ENCODE results near the gene ATP5MC2.
"Not testable (repeated sequence)": the region's sequence is repeated elsewhere in the genome, so short reads cannot be mapped to it uniquely, and the experiment has no call there.

Gene ATP5MC2

GRCh38 chr12:53694756-53695151 is 18.9 kb upstream of the ATP5MC2 start:
- DNase-seq (ENCODE audit: low read depth in 2 of 2): no peak

DNA sequence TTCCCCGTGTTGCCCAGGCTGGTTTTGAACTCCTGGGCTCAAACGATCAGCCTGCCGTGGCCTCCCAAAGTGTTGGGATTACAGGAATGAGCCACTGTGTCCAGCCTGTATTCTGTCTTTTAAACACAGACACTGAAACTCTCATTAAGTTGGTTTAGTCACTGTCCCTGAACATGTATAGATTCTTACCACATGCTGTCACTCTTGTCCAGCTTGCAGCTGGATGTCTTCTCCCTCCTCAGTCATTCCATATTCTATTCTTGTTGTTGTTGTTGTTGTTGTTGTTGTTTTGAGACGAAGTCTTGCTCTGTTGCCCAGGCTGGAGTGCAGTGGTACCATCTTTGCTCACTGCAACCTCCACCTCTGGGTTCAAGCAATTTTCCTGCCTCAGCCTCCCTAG is 12.3 kb upstream of the ATP5MC2 start:
- no peak for DNase-seq (ENCODE audit: low read depth in 2 of 2)

GRCh38 chr12:53686436-53686835 is 10.6 kb upstream of the ATP5MC2 start:
- DNase-seq (ENCODE audit: low read depth in 2 of 2): no peak

DNA sequence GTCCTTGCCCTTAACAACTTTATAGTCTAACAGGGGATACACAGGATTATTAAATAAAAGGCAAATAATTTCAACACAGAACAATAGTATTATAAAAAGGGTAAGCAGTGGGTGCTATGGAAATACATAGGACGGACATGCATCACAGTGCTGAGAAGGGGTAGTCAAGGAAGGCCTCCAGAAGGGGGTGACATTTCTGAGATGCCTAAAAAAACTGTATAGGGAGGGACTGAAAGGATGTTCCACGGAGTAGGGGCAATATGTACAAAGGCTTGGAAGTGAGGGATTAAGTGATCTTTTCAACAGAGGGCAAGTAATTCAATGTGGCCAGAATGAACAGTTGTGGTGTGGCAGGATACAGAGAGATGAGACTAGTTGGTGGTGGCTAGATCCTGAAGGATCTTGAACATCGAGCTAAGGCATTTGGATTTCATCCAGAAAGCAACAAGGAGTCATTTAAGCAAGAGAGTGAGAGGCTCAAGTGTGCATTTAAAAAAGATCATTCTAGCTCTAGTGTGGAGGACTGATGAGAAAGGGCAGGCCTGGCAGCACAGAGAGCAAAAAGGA is 8.9 kb upstream of the ATP5MC2 start:
- no peak for DNase-seq (ENCODE audit: low read depth in 2 of 2)

GRCh38 chr12:53683983-53684382 is 8.1 kb upstream of the ATP5MC2 start:
- DNase-seq (ENCODE audit: low read depth in 2 of 2): no peak

- no peak for DNase-seq (ENCODE audit: low read depth in 2 of 2)
These were observed 7.6 kb upstream of the ATP5MC2 start for GRCh38 chr12:53683494-53683893.

DNA sequence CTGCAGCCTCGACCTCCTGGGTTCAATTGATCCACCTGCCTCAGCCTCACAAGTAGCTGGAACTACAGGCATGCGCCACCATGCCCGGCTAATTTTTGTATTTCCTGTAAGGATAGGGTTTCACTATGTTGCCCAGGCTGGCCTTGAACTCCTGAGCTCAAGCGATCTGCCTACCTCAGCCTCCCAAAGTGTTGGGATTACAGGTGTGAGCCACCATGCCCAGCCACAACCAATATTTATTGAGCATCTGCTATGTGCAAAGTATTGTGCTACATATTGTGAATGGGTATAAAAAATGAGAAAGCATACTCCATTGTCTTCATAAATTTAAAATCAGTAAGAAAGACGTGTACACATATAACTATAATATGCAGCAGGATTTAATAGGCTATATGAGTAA is 4.2 kb upstream of the ATP5MC2 start:
- DNase-seq (ENCODE audit: low read depth in 2 of 2): not testable (repeated sequence)

- DNase-seq (ENCODE audit: low read depth in 2 of 2): no peak
These were observed 1.9 kb upstream of the ATP5MC2 start for GRCh38 chr12:53677800-53678148.

DNA sequence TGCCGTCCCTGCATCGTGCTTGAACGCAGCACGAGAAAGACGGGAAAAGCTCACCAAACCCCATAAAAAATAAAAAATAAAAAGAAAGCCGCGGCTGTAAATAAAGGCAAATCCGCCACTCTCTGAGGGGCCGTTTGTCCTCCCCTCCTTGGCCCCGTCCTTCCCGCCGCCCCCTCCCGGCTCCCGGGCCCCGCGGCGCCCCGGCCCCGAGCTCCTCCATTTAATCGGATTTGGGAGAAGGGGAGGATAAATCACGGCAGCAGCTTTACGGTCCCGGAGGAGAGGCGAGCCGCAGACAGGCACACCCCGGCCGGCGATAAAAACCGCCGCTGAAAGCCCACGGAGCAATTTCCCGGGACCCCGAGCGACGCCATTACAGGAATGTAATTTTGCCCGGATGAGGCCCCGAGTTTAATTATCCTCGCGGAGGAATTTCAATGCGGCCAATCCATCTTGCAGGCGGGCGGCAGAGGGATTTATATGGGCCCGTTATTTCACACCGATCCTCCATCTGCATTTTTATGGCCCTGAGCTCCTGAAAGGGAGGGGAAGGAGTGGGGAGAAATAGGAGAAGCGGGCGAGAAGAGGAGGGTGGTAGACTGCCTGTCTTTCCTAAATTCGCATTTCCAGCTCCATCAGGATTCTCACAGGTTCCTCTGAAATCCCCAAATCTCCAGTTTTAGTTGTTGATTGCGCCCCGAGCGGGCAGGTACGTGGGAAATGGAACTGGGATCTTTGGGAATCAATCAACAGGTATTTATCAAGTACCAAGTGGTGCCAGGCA is 1.3 kb upstream of the ATP5MC2 start:
- DNase-seq (ENCODE audit: low read depth in 2 of 2): no peak

DNA sequence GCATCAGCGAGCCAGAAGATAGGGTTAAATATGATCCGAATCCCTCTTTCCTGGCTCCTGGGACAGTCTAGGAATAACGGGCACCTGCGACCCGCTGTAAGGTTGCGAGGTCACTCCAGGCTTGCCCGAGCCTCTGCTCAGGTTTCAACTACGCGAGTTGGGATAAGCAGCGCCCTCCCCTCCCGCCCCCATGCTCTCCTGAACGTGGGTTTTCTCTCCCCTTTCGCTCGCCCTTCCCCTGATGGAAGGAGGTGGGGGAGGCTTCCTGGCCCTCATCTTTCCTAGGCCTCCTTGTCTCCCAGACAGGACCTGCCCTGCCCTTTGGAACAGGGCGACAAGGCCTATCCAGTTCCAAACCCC is 753 bp upstream of the ATP5MC2 start:
- no peak for DNase-seq (ENCODE audit: low read depth in 2 of 2)

- no peak for DNase-seq (ENCODE audit: low read depth in 2 of 2)
These were observed 744 bp downstream of the ATP5MC2 start for GRCh38 chr12:53674977-53675700.

- DNase-seq (ENCODE audit: low read depth in 2 of 2): no peak
These were observed 4.9 kb downstream of the ATP5MC2 start for GRCh38 chr12:53670971-53671370.

DNA sequence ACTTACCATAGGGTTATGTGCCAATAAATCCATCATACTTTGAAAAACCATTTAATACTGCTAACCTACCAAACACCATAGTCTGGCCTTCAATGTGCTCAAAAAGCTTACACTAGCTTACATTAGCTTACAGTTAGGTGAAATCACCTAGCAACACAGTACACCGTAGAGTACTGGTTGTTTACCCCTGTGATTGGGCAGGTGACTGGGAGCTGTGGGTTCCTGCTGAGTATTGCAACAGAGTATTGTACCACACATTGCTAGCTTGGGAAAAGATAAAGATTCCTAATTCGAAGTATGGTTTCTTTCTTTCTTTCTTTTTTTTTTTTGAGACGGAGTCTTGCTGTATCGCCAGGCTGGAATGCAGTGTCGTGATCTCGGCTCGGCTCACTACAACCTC is 5.6 kb downstream of the ATP5MC2 start:
- DNase-seq (ENCODE audit: low read depth in 2 of 2): no peak

DNA sequence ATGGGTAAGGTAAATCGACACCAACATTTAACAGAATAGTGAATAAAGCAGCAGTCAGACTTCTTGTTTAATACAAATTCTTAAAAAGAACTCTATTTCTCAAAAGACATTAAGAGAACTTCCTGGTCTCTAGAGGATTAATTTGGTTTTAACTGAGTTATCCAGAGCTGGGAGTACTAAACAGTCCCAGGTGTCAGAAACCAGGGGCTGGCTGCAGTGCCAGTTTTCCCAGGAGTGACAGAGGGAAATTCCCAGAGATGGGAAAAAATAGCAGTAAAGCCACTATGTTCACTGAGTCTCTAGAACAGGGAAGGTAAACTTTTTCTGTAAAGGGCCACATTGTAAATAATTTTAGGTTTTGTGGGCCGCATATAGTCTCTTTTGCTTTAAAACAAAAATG is 8.8 kb downstream of the ATP5MC2 start:
- no peak for DNase-seq (ENCODE audit: low read depth in 2 of 2)

DNA sequence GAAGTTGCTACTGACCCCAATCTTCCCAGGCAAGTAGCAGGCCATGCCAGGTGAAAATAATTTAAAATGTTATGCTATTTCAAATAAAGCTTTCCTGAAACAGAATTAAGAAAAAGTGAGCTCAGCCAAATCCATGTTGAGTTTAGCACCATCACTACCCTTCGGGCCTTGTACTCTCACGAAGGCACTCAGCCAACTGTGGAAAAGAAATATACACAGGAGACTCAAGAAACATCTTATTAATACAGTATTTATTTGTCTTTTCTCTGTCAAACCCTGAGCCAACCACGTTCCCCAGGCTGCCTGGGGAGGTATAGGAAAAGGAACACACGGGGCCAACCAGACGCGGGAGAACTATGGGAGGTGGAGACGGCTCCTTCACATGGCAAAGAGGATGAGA is 10.9 kb downstream of the ATP5MC2 start:
- DNase-seq (ENCODE audit: low read depth in 2 of 2): no peak

DNA sequence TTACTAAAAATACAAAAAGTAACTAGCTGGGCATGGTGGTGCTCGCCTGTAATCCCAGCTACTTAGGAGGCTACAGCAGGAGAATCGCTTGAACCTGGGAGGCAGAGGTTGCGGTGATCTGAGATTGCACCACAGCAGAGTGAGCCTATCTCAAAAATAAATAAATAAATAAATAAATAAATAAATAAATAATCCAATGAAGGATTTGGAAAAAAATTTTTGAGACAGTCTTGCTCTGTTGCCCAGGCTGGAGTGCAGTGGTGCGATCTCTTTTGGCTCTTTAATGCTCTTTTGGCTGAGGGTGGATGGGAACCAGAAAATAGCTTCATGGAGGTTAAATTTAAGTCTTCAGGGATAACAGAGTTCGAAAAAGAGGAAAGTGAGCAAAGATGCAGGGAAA is 11.7 kb downstream of the ATP5MC2 start:
- DNase-seq (ENCODE audit: low read depth in 2 of 2): no peak

GRCh38 chr12:53660041-53660440 is 15.8 kb downstream of the ATP5MC2 start:
- no peak for DNase-seq (ENCODE audit: low read depth in 2 of 2)

DNA sequence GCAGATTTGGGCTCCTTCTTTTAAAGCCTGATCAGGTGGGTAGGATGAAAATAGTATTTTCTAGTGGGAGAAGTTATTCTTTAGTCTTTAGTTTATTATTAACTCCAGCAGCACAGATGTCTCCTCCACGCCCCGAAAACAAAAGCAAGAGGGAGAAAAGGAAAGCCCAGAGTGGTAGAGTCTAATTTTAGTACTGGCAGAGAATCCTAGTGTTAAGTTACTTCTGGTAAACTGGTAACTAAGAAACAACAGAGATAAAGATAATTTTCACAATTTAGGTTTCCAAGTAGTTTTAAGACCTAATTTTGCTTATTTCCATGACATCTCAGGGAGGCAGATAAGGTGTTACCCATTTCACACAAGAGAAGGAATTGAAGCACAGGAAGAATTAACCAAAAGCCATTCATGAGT is 16.3 kb downstream of the ATP5MC2 start:
- no peak for DNase-seq (ENCODE audit: low read depth in 2 of 2)

GRCh38 chr12:53659011-53659551 is 16.8 kb downstream of the ATP5MC2 start:
- DNase-seq (ENCODE audit: low read depth in 2 of 2): no peak

GRCh38 chr12:53657041-53657440 is 18.8 kb downstream of the ATP5MC2 start:
- no peak for DNase-seq (ENCODE audit: low read depth in 2 of 2)

DNA sequence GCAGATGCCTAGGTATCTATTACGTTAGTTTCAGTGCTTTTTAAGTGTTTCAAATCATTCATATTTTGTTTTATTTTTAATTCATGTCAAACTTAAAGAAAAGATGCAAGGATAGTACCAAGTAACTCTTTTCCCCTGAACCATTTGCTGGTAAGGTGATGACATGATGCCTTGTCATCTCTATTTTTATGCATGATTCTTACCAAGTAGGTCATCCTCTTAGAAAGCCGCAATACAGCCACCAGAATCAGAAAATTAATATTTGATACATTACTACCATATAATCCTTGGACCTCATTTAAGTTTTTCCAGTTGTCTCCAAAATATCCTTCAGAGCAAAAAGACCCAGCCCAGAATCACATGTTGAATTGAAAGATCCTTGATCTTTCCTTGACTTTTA is 22.3 kb downstream of the ATP5MC2 start:
- DNase-seq (ENCODE audit: low read depth in 2 of 2): no peak

- DNase-seq (ENCODE audit: low read depth in 2 of 2): no peak
These were observed 23.5 kb downstream of the ATP5MC2 start for GRCh38 chr12:53652366-53652765.

DNA sequence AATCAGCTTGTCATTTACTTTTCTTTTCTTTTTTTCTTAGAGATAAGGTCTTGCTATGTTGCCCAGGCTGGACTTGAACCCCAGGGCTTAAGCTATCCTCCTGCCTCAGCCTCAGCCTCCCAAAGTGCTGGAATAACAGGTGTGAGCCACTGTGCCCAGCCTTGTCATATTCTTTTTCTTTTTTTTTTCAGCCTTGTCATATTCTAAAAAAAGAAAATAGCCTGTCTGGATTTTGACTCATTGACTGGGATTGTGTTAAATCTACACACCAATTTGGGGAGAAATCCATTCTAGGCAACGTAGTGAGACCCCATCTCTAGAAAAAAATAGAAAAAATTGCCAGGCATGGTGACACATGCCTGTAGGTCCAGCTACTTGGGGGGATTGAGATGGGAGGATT is 24.1 kb downstream of the ATP5MC2 start:
- no peak for DNase-seq (ENCODE audit: low read depth in 2 of 2)
